GM19328 (cell line): ENCODE data around the gene SNX4.
"Not testable (repeated sequence)": the region's sequence is repeated elsewhere in the genome, so short reads cannot be mapped to it uniquely, and the experiment has no call there.

Experiments
- ATAC-seq: cut with Tn5 transposase; IDR thresholded peaks from one replicate; pipeline ENCODE4 v1.9.1; 2021; ENCODE audit warnings: mild to moderate bottlenecking, moderate library complexity; ENCODE audit not compliant: unreplicated experiment

SNX4 gene

GRCh38 chr3:125406070-125406469 lies 113.9 kb downstream of the SNX4 start:
- no peak for ATAC-seq

DNA sequence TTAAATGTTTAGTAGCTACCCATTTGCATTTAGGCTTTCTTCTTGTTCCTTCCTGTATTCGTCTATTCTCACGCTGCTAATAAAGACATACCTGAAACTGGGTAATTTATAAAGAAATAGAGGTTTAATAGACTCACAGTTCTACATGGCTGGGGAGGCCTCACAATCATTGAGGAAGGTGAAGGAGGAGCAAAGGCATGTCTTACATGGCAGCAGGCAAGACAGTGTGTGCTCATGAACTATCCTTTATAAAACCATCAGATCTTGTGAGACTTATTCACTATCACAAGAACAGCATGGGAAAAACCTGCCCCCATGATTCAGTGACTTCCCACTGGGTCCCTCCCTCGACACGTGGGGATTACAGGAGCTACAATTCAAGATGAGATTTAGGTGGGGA lies 114.5 kb downstream of the SNX4 start:
- not testable (repeated sequence) for ATAC-seq

DNA sequence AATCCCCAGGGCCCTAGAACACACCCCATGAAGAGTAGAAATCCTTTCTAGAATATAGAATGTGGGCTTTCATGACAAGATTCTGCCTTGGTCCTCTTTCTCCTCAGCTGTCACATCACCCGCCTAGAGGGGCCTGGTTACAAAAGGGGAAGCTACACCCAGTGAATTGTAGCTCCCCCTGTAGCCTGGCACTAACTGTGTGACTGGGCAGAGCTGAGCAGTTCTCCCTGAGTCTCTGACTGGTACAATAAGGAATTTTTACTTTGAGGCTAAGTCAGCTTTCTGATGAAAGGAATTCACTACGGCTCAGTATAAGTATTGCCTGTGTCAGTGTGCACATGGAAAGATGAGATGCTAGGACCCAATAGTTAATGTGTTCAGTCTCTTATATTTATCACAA lies 116.2 kb downstream of the SNX4 start:
- no peak for ATAC-seq

GRCh38 chr3:125402639-125403038 lies 117.4 kb downstream of the SNX4 start:
- ATAC-seq = no peak

DNA sequence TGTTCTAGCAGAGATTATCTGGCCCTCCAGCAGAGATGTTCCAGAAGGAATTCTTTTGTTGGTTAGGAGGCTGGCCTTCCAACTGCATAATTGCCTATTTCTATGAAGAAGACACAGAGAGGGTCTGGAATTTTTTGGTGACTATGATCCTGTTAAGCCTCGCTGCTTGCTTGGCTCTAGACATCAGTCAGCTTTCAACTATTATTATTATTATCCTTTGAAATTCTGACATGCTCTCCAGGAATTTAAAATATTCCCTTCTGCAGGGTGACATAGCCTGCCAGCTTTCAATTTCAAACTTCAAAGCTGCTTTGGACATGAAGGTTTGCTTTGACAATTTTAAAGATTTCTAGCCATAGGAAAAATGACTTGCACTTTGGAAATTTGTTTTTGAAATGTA lies 118.6 kb downstream of the SNX4 start:
- no peak for ATAC-seq

GRCh38 chr3:125398952-125399351 lies 121.0 kb downstream of the SNX4 start:
- no peak for ATAC-seq
